CD4-positive, alpha-beta T cell treated with Interleukin-4 for 1 hour (primary cell): Measurements from ENCODE around the gene NUPR1.
"Not testable (repeated sequence)": the region's sequence is repeated elsewhere in the genome, so short reads cannot be mapped to it uniquely, and the experiment has no call there.

ENCODE experiments used
- DNase-seq, 2 donors: peaks; one replicate each; pipeline ENCODE4 v3.0.0-alpha.2; 2020 to 2022

The NUPR1 gene

GRCh38 chr16:28538733-28539596 is at the start of gene NUPR1:
NUPR1 (minus strand) TSS chr16:28538974; CDS start chr16:28538907, 67 bp downstream.
- no peak for DNase-seq

- DNase-seq: no peak
These were observed 48.6 kb upstream of the NUPR1 start for GRCh38 chr16:28587386-28587785.

- no peak for DNase-seq
These were observed 47.7 kb upstream of the NUPR1 start for GRCh38 chr16:28586466-28586865.

- DNase-seq: no peak
These were observed 46.9 kb upstream of the NUPR1 start for GRCh38 chr16:28585674-28586073.

- DNase-seq: no peak
These were observed 42.0 kb upstream of the NUPR1 start for GRCh38 chr16:28580726-28581315.

- DNase-seq: no peak
These were observed 36.8 kb upstream of the NUPR1 start for GRCh38 chr16:28575446-28576109.

GRCh38 chr16:28574925-28575324 is 36.2 kb upstream of the NUPR1 start:
- no peak for DNase-seq

- DNase-seq: no peak
These were observed 35.3 kb upstream of the NUPR1 start for GRCh38 chr16:28573738-28574718.

- DNase-seq: no peak
These were observed 34.1 kb upstream of the NUPR1 start for GRCh38 chr16:28572696-28573510.

- DNase-seq: no peak
These were observed 31.4 kb upstream of the NUPR1 start for GRCh38 chr16:28569968-28570752.

- DNase-seq: no peak
These were observed 30.2 kb upstream of the NUPR1 start for GRCh38 chr16:28569021-28569420.

GRCh38 chr16:28567292-28567691 is 28.5 kb upstream of the NUPR1 start:
- DNase-seq: no peak

GRCh38 chr16:28566233-28566925 is 27.6 kb upstream of the NUPR1 start:
- not testable (repeated sequence) for DNase-seq

GRCh38 chr16:28563218-28563617 is 24.4 kb upstream of the NUPR1 start:
- no peak for DNase-seq

- DNase-seq: no peak
These were observed 23.4 kb upstream of the NUPR1 start for GRCh38 chr16:28562199-28562598.

- no peak for DNase-seq
These were observed 22.9 kb upstream of the NUPR1 start for GRCh38 chr16:28561557-28562187.

- DNase-seq: no peak
These were observed 19.7 kb upstream of the NUPR1 start for GRCh38 chr16:28558456-28558855.

- DNase-seq: no peak
These were observed 18.1 kb upstream of the NUPR1 start for GRCh38 chr16:28556914-28557320.

GRCh38 chr16:28555561-28555960 is 16.8 kb upstream of the NUPR1 start:
- no peak for DNase-seq
